ENCODE measurements around the gene GPS1.

GPS1 gene

GRCh38 chr17:82092628-82092994 is 40.9 kb downstream of the GPS1 start:
- no peak for DNase-seq

- no peak for DNase-seq
These were observed 41.5 kb downstream of the GPS1 start for GRCh38 chr17:82092995-82093751.

DNA sequence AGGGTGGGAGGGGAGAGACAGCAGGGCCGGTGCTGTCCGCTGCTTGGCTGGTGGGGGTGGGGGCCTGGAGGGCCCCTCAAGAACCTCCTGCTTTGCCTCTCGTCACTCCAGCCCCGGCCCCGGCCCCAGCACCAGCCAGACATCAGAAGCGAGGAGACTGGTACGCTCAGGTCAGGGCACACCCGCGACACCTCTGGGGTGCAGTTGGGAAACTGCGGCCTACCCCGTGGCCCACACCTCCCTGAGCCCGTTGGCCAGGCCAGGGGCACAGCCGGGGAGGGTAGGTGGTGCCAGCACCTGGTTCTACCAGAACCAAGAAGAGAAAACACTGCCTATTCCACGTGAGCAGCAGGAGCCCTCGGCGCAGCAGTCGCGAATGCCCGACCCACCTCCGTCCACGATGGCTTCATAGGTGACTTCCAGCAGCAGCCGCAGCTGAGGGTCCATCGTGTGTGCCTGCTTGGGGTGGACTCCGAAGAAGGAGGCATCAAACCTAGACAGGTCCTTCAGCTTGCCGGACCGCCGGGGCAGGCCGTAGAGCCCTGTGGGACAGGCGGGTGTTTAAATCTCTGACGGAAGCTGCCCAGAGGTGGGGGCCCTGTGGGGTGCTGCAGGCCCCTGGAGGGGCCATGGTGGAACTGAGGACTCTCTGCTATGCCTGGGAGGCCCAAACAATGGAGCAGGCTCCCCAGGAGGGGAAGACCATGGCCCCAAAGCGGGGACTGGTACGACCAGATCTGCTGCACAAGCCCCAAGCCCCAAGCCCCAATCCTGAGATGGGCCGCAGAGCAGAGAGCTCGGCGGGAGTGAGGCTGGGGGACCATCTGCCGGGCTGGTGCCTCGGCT is 43.5 kb downstream of the GPS1 start:
- no peak for DNase-seq

- DNase-seq = no peak
These were observed 44.3 kb downstream of the GPS1 start for GRCh38 chr17:82095777-82096708.

DNA sequence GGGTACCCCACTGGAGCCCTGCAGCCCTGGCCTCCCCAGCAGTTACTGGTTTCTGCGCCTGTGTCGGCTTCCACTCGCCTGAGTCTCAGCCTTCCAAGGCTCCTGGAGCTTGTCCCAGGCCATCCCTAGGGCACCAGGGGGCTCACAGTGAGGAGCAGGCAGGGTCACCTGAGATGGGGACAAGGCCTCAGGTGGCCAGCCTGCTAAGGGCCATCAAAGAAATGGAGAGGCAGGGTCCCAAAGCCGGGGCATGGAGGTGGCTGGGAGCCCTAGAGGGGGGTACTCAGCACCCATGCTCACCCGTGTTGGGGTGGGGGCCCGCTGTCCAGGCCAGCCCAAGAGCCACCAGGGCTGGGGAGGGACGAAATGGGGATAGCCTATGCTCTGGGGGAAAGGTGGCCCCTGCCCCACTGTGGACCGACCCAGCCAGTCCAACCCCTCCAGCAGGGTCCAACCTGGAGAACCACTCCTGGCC is 45.0 kb downstream of the GPS1 start:
- DNase-seq = no peak

GRCh38 chr17:82097184-82097918 is 45.7 kb downstream of the GPS1 start:
- DNase-seq = no peak

- DNase-seq = no peak
These were observed 46.1 kb downstream of the GPS1 start for GRCh38 chr17:82097919-82098168.

DNA sequence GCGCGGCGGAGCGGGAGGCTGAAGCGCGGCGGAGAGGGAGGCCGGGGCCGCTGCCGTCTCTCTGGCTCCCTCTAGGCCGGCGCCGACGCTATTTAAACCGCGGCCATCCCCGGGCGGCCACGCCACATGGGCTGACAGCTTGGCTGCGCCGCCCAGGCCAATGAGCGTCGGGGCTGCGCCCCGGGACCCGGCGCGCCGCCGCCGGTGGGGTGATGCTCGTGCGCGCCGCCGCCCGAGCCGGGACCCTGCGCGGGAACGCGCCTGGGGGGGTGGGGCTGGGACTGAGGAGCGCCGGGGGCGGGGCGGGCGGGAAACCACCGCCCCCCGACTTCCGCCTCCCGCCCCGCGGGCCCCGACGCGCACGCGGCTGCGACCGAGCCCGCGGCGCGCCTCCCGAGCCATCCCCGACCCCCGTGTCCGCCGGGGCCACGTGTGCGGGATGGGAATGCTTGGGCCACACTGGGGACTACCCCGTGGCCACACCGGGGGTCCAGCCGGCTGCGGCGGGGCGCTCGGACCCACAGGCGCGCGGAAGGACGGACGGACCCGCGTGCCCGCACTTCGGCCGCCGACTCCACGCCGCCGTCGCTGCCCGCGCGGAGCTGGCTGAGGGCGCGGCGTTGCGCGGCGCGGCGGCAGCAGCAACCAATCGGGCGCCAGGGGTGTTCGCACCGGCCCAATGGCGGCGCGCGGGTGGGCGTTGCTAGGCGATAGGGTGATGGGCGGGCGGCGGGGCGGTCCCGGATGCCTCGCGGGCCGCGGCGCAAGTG is 46.7 kb downstream of the GPS1 start, which contains the start of gene FASN:
Gene FASN, minus strand, starts transcription at position 68 of the 770 bp plus-strand sequence. CDS start 1,791 bp downstream, outside the sequence.
- DNase-seq = peak; percentile 70 to 84

- DNase-seq = no peak
These were observed 47.5 kb downstream of the GPS1 start for GRCh38 chr17:82098939-82099763.

DNA sequence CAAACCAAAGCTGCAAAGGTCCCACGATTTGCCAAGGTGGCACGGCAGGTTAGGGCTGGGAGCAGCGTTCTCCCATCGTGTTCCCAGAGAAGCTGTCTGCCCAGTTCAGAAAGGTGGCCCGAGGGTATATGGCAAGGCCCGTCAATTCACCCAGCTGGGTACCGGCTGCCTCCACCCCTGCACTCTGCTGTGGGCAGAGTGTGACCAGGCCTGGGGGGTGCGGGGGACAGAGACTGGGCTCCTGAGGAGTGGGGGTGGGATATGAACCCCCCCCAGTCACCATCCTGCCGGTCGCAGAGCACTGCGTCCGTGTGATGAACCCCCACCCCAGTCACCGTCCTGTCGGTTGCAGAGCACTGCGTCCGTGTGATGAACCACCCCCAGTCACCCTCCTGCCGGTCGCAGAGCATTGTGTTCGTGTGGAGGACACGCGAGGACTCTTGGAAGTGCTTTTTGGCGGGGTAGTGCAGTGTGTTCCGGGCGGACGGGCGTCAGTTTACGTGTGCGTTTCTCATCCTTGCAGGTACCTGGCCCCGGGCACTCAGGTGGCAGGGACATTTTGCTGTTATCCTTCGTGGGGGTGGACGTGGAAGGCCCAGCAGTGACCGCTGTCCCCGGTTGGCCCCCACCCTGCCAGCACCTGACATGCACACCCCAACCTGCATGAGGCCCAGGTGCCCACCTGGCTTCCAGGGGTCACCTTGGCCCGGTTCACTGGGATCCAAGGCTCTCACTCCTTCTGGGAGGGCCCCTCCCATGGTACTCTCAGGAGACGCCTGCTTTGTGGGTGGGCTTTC is 49.0 kb downstream of the GPS1 start:
- DNase-seq = no peak

DNA sequence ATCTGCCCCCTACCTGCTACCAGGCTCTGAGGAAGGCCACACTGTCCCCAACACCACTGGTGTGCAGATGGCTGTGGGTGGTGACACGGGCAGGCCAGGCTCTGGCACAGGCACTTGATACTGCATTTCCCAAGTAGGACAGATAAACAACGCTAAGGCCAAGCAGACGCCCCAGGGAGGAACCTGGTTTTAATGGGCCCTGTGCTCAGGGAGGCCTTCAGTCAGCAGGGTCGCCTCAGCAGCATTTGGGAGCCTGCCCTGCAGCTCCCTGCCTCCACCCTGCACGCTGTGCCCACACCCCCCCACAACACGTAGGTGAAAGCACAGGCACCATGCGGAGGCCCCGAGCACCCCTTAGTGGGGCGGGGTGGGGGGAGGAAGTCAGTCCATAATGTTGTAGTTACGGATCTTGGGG is 49.6 kb downstream of the GPS1 start:
- DNase-seq = no peak

DNA sequence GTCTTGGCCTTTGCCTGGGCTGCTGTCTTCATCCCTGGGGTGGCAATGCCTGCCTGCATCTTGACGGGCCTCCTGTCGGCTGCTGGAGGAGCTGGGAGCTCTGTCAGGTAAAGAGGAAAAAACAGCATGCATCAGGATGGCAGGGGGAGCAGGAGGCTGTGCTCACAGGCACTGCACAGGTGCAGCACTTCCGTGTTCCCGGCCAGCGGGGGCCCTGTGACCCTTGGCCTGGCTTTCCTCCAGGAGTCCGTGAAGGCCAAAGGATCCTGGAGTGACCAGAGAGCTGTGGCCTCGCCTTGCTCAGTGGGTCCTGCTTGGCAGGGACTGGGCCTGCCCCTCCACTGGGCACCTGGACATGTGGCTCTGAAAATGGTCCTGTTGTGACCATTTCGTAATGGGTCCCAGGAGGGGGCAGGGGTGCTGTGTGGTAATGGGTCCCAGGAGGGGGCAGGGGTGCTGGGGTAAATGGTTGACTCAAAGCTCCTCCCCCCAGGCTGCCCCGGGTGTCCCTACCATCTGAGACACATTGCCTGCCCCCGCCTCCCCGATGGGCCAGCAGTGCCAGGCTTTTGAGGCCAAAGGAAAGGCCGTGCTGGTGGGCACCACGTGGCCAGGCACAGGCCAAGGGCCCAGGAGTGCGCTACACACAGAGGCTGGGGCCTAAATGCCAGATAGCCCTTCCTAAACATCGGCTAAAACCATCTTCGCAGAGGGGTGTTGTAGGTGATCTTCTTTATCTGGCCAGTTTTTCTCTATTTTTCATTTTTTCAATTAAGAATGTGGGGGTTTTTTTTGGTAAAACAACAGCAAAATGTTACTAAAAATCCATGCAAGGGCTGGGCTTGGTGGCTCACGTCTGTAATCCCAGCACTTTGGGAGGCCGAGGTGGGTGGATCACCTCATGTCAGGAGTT is 50.3 kb downstream of the GPS1 start:
- no peak for DNase-seq

GRCh38 chr17:82103553-82104451 is 52.1 kb downstream of the GPS1 start:
- DNase-seq = no peak

GRCh38 chr17:82104797-82105416 is 53.2 kb downstream of the GPS1 start:
- no peak for DNase-seq

GRCh38 chr17:82105417-82105881 is 53.8 kb downstream of the GPS1 start:
- DNase-seq = no peak

DNA sequence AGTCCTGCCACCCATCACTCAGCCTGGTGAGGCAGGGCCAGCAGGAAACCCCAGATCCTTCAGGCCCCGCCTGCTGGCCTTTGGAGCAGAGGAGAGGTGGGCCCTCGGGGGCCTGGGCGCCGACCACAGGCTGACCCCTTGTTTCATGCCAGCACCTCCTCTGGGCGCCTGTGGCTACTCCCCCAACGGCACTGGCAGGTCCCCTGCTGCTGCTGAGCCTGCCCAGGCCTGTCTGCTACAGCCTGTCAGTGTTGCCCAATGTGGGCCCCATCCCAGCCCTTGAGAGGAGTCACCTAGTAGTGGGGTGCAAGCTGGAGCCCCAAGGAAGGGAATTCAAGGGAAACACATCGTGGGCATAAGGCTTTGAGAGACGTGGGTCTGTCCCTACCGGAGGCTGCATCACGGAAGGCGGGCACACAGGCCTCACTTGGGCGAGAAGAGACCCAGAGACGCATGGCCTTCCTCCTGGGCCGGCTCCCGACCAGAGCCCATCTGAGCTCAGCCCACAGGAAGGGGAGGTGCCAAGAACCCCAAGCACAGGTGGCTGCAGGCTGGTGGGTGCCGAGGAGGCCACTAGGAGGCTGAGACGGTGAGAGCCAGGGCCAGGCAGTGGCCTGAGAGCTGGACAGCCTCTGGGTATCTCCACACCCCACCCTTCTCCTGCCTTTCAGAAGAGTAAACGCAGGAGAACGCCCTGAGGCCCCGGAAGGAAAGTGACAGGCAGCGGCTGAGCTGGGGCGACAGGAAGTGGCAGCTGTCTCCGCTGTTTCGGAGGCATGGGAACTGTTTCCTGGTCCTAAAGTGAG is 54.4 kb downstream of the GPS1 start:
- peak; percentile 24 to 32 for DNase-seq

Measured in bone marrow (tissue), 2 donors.